Activated CD8-positive, alpha-beta T cell treated with anti-CD3 and anti-CD28 coated beads for 36 hours (primary cell): ENCODE results near the gene GPR42. TPM values are rescaled to one million over a fixed set of nuclear protein-coding genes. Genes with fewer than 3 reads are reported as not detected.
"Not testable (repeated sequence)": the region's sequence is repeated elsewhere in the genome, so short reads cannot be mapped to it uniquely, and the experiment has no call there.

Source experiments
- ATAC-seq: fragments of 200-7000 bp; cut with Tn5 transposase; one replicate; pipeline ENCODE4 v1.10.0; 2021; ENCODE audit warnings: mild to moderate bottlenecking, moderate library complexity
- CTCF ChIA-PET: fragments of 350-600 bp; sonication (Branson Sonifier 250); formaldehyde crosslinking; loops from one replicate; lab custom pipeline; 2021; ENCODE audit warnings: antibody characterized with exemption; lab: Charles Lee
- POLR2A ChIA-PET: fragments of 350-600 bp; sonication (Branson Sonifier 250); formaldehyde crosslinking; loops from one replicate; lab custom pipeline; 2021; ENCODE audit warnings: antibody characterized with exemption; lab: Charles Lee
- DNase-seq: peaks from one replicate; pipeline ENCODE4 v3.0.0-alpha.2; 2020
- H3K27ac Mint-ChIP-seq: one replicate; pipeline ENCODE4 v1.8.0; 2021; ENCODE audit warnings: mild to moderate bottlenecking, mixed read lengths
- H3K27me3 Mint-ChIP-seq: one replicate; pipeline ENCODE4 v1.8.0; 2021; ENCODE audit warnings: mixed read lengths
- H3K36me3 Mint-ChIP-seq: one replicate; pipeline ENCODE4 v1.8.0; 2021; ENCODE audit warnings: low read depth, mixed read lengths
- H3K4me1 Mint-ChIP-seq: one replicate; pipeline ENCODE4 v1.8.0; 2021; ENCODE audit warnings: low read depth, mixed read lengths
- H3K4me3 Mint-ChIP-seq: one replicate; pipeline ENCODE4 v1.8.0; 2021; ENCODE audit warnings: mild to moderate bottlenecking, moderate library complexity, mixed read lengths
- H3K9me3 Mint-ChIP-seq: one replicate; pipeline ENCODE4 v1.8.0; 2021; ENCODE audit warnings: mixed read lengths
- CTCF ChIP-seq: fragments of 200-600 bp; IDR thresholded peaks from one replicate; pipeline ENCODE4 v1.8.0; 2022; ENCODE audit warnings: antibody characterized with exemption, mild to moderate bottlenecking
- intact Hi-C: fragments of 100-400 bp; cut with micrococcal nuclease; formaldehyde crosslinking; loops from one replicate; pipeline ENCODE4 v1.10.0; 2022
- total RNA-seq, 2 experiments: library from RNA; stranded (reverse); gene quantifications; one replicate each; pipeline ENCODE4 v1.2.3, GENCODE V29; 2021

Gene GPR42
- total RNA-seq, 2 experiments from 2014 or later = 0.18 to 0.56 TPM

DNA sequence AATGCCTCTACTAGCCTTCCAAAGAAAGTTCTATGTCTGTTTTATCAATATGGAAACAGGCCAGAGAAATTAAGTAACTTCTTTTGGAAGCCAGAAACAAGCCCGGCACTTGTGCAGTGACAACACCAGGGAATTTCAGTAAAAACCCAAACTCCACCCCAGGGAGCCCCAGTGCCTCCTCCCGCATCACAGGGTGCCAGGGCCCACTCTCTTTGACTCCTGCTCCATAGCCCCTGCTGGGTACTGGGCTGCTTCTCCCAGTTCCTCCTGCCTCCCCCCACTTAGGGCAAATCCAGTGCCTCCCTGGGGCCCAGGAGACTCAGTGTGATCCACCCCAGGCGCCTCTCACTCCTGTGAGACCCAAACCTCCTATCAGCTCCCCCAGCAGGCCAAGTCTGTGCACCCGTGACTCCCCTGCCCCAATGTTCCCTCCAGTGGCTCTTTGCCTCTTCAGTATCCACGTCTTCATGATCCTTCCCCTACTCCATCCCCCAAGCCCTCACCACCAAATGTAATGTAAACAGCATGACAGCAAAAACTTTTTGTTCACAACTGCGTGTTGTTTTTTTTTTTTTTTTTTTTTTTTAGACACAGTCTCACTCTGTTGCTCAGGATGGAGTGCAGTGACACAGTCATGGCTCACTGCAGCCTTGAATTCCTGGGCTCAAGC, 14.9 kb upstream of the GPR42 start:
- Mint-ChIP-seq H3K36me3 (no peaks in the 10 kb centered on the region), H3K9me3 (no peaks in the 10 kb centered on the region), H3K4me3 (no peak overlapping the region), H3K27me3 (peaks cover 7% of the 10 kb centered on the region), H3K4me1 (peaks cover 14% of the 10 kb centered on the region), H3K27ac (no peak overlapping the region)
- no peak for ATAC-seq
- POLR2A ChIA-PET = interaction anchor here (0.7 to 1.4 kb wide), 3 partner anchors 9 to 112 kb away, joined by 3 to 4 read pairs (median 3); partner anchors contain the start of gene FFAR1
- intact Hi-C loops = no loop called here
- TF ChIP-seq CTCF = no peak
- no peak for DNase-seq
- CTCF ChIA-PET = interaction anchor here (0.9 to 2.4 kb wide), 3 partner anchors 107 to 290 kb away, joined by 3 to 12 read pairs (median 3); no protein-coding TSS in a partner anchor

DNA sequence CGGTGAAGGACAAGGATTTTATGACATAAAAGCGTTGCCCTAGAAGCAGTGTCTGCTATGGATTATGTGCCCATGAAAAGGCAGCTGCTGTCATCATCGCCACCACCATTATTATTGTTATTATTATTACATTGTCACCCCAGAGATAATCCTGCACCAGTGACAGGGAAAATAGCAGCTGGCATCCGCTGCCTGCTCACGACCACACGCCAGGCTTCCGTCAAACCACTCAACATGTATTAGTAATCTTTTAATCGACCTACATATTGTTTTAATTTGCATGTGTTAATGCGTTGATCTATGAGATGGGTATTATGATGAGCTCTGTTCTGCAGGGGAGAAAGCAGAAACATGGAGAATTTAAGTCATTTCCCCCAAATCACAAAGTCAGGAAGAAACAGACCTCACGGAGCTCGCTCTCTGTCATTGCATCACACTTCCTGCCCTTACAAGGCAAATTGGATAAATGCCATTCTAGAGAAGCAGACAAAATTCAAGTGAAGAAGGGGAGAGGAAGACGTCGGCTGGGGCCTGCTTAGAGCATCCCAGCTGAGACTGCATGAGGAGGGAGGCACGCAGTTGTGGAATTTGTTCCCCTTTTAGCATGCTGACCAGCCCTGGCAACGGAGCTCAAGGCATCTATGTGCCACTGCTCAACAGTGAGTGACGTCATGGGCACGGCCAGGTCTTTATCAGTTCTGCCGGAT, 12.8 kb upstream of the GPR42 start, which contains the start of gene FFAR3:
Gene FFAR3, plus strand, starts transcription at position 594 of the 707 bp plus-strand sequence. CDS start 431 bp downstream, outside the sequence.
- intact Hi-C loops = no loop called here
- DNase-seq (peak; percentile 32), ATAC-seq (peak; percentile 38)
- Mint-ChIP-seq H3K4me1 (peaks cover 9% of the 10 kb centered on the region), H3K27ac (peak within 1 kb of the TSS; percentile 65), H3K36me3 (no peaks in the 10 kb centered on the region), H3K27me3 (peaks cover 7% of the 10 kb centered on the region), H3K9me3 (no peaks in the 10 kb centered on the region), H3K4me3 (peak within 1 kb of the TSS; percentile 49)
- POLR2A ChIA-PET = interaction anchor here (0.8 kb wide), 1 partner anchor 11 kb away, joined by 4 read pairs; no protein-coding TSS in a partner anchor
- no peak for TF ChIP-seq CTCF
- CTCF ChIA-PET = interaction anchor here (0.6 to 2.4 kb wide), 11 partner anchors 10 to 162 kb away, joined by 3 to 12 read pairs (median 3); partner anchors contain the start of gene FFAR1

DNA sequence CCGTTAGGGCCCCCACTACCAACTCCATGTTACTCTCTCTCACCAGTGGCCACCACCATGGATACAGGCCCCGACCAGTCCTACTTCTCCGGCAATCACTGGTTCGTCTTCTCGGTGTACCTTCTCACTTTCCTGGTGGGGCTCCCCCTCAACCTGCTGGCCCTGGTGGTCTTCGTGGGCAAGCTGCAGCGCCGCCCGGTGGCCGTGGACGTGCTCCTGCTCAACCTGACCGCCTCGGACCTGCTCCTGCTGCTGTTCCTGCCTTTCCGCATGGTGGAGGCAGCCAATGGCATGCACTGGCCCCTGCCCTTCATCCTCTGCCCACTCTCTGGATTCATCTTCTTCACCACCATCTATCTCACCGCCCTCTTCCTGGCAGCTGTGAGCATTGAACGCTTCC, 12.0 kb upstream of the GPR42 start:
- POLR2A ChIA-PET, H3K9me3 Mint-ChIP-seq, H3K27me3 Mint-ChIP-seq, H3K4me3 Mint-ChIP-seq, H3K27ac Mint-ChIP-seq, H3K4me1 Mint-ChIP-seq, H3K36me3 Mint-ChIP-seq, intact Hi-C loops, ATAC-seq: not testable (repeated sequence)
- CTCF ChIA-PET = interaction anchor here (1.3 to 2.4 kb wide), 4 partner anchors 11 to 110 kb away, joined by 3 to 11 read pairs (median 6); partner anchors contain the start of gene FFAR1
- DNase-seq = peak; percentile 36

GRCh38 chr19:35359395-35359794, 11.5 kb upstream of the GPR42 start:
- intact Hi-C loops, H3K4me3 Mint-ChIP-seq, DNase-seq: not testable (repeated sequence)

GRCh38 chr19:35360081-35360480, 10.8 kb upstream of the GPR42 start:
- ATAC-seq, H3K9me3 Mint-ChIP-seq, POLR2A ChIA-PET, H3K27ac Mint-ChIP-seq, H3K36me3 Mint-ChIP-seq, DNase-seq, H3K4me3 Mint-ChIP-seq, H3K27me3 Mint-ChIP-seq, intact Hi-C loops, CTCF ChIA-PET, H3K4me1 Mint-ChIP-seq: not testable (repeated sequence)

More at GRCh38 chr19:35359395-35359794, 11.5 kb upstream of the GPR42 start:
- H3K4me1 Mint-ChIP-seq, H3K36me3 Mint-ChIP-seq, POLR2A ChIA-PET, H3K27ac Mint-ChIP-seq, ATAC-seq, H3K9me3 Mint-ChIP-seq, H3K27me3 Mint-ChIP-seq, CTCF ChIA-PET: not testable (repeated sequence)

DNA sequence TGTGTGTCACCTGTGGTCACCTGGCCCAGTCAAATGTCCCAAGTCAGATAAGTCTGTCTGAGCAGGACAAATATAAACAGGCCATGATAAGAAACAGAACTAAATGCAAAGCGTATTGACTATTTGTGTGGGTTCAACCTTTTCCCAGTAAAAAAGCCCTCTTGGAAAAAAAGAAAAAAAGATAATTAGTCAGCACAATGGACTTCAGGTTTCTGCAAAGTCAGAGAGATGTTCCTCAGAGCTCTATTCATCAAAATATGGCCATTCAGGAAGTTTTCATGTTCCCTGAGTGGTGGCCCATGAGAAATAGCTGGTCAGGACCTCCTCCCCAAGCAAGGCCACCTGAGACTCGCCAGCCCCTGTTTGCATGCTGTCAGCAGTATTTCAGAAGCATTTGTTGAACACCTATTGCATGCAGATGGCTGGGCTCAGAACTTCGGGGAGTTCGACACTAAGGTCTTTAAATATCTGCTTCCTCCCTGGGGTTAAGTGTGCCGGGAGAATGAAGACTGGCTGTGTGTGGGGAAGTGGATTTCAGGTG, 9.9 kb upstream of the GPR42 start:
- intact Hi-C loops = no loop called here
- TF ChIP-seq CTCF = no peak
- ATAC-seq (no peak), DNase-seq (no peak)
- ChIA-PET CTCF (interaction anchor here (0.9 to 1.2 kb wide), 2 partner anchors 9 to 134 kb away, joined by 3 to 4 read pairs; no protein-coding TSS in a partner anchor), POLR2A (no interaction called here)
- no peak overlapping the region for H3K4me3 Mint-ChIP-seq
- peaks cover 6% of the 10 kb centered on the region for H3K27me3 Mint-ChIP-seq
- H3K9me3 Mint-ChIP-seq = no peaks in the 10 kb centered on the region
- no peak overlapping the region for H3K27ac Mint-ChIP-seq
- H3K4me1 Mint-ChIP-seq = peaks cover 7% of the 10 kb centered on the region
- H3K36me3 Mint-ChIP-seq = no peaks in the 10 kb centered on the region
